ENCODE results near the gene PRLR. TPM values are rescaled to one million over a fixed set of nuclear protein-coding genes. Genes with fewer than 3 reads are reported as not detected.

The PRLR gene
- total RNA-seq, 1 experiment from 2014 or later = 1.1 TPM

DNA sequence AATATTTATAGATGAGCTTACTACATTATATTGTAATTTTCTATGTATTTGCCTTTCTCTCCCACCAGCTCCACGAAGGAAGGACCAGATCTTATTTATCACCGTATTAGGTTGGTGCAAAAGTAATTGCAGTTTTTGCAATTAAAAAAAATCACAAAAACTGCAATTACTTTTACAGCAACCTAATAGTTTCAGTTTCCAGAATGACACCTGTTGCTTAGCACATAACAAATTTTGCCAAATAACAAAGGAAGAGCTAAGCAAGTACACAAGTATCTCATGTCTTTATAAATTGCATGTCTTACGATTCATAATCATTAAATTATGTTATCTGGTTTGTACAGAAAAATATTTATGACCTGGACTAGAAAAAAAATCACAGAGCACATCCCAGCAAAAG is 228.4 kb downstream of the PRLR start:
- DNase-seq (ENCODE audit: low spot score) = no peak

Other genes with a start within 250 kb of the PRLR start
- gene AGXT2, start 182.5 kb downstream of the PRLR start, total RNA-seq (2014; rRNA removed; shearing (Covaris generic)) = not detected in 2 replicates

Data from H4 (cell line).